GM12878 (cell line): ENCODE results near the gene C4orf36. TPM values are rescaled to one million over a fixed set of nuclear protein-coding genes. Genes with fewer than 3 reads are reported as not detected.

ENCODE experiments used
- ATAC-seq: fragments of 200-7000 bp; cut with Tn5 transposase; 3 replicates; pipeline ENCODE4 v1.9.1; 2020; ENCODE audit warnings: mild to moderate bottlenecking, moderate library complexity
- BruUV-seq: library from RNA; stranded (reverse); fragments of 400-500 nt; replicated peaks from 2 replicates; lab custom pipeline; 2021; lab: Mats Ljungman, UMichigan
- CTCF ChIA-PET: fragments of 300-600 bp; sonication (Branson Sonifier 250); formaldehyde crosslinking; extraction: SDS; loops from one replicate; lab custom pipeline; 2021; ENCODE audit warnings: inconsistent platforms; lab: Yijun Ruan, JAX
- POLR2A ChIA-PET: fragments of 350-600 bp; formaldehyde crosslinking; extraction: SDS; loops from one replicate; lab custom pipeline; 2021; ENCODE audit warnings: inconsistent platforms; lab: Charles Lee
- RAD21 ChIA-PET: fragments of 300-600 bp; sonication (Branson Sonifier 250); formaldehyde crosslinking; loops from one replicate; lab custom pipeline; 2023; ENCODE audit warnings: antibody characterized with exemption; ENCODE audit not compliant: unreplicated experiment; lab: Charles Lee
- SMC1A ChIA-PET: fragments of 300-600 bp; sonication (Branson Sonifier 250); formaldehyde crosslinking; loops from one replicate; lab custom pipeline; 2023; ENCODE audit not compliant: unreplicated experiment, uncharacterized antibody; lab: Charles Lee
- DNase-seq: peaks from one replicate; pipeline ENCODE4 v3.0.0-alpha.2; 2011; ENCODE audit warnings: low read depth, low spot score
- FAIRE-seq: peaks from 3 replicates; lab custom pipeline; 2011; peaks lifted over from hg19 to GRCh38; lab: Jason Lieb, UNC
- H2AFZ ChIP-seq: 2 replicates; pipeline ENCODE4 v1.6.0; 2011; ENCODE audit warnings: low read depth, low read length, control low read depth; ENCODE audit not compliant: control insufficient read depth
- H3K27ac ChIP-seq: 2 replicates; pipeline ENCODE4 v1.5.1; 2011; ENCODE audit warnings: control low read depth; ENCODE audit not compliant: control insufficient read depth, insufficient read depth
- H3K27me3 ChIP-seq, 2 experiments: replicated peaks in 1 of 2; 2 replicates each; pipeline versions ENCODE4 v1.6.0 to v1.6.1; 2011; ENCODE audit warnings: low read length in 1 of 2; ENCODE audit not compliant: control insufficient read depth in 2 of 2, insufficient read depth in 2 of 2
- H3K36me3 ChIP-seq, 2 experiments: 2 replicates each; pipeline ENCODE4 v1.5.1; 2011; ENCODE audit warnings: low read length in 1 of 2; ENCODE audit not compliant: control insufficient read depth in 2 of 2, insufficient read depth in 2 of 2
- H3K4me1 ChIP-seq: 2 replicates; pipeline ENCODE4 v1.6.1; 2011; ENCODE audit warnings: mild to moderate bottlenecking, low read length, moderate library complexity, mixed read lengths; ENCODE audit not compliant: control insufficient read depth, insufficient read depth
- H3K4me2 ChIP-seq: 2 replicates; pipeline ENCODE4 v1.6.0; 2011; ENCODE audit warnings: control low read depth; ENCODE audit not compliant: control insufficient read depth, insufficient read depth
- H3K4me3 ChIP-seq: fragments of 200-600 bp; sonication (generic); 2 replicates; pipeline ENCODE4 v1.5.1; 2016
- H3K79me2 ChIP-seq: 2 replicates; pipeline ENCODE4 v1.6.0; 2011; ENCODE audit warnings: low read length; ENCODE audit not compliant: control insufficient read depth, insufficient read depth
- H3K9ac ChIP-seq: 2 replicates; pipeline ENCODE4 v1.8.0; 2011; ENCODE audit warnings: low read length, control low read depth, mixed read lengths; ENCODE audit not compliant: control insufficient read depth, insufficient read depth
- H3K9me3 ChIP-seq: replicated peaks from 3 replicates; pipeline ENCODE4 v1.5.1; 2011; ENCODE audit warnings: mild to moderate bottlenecking, low read length; ENCODE audit not compliant: control insufficient read depth, insufficient read depth
- H4K20me1 ChIP-seq: 2 replicates; pipeline ENCODE4 v1.6.0; 2011; ENCODE audit not compliant: control insufficient read depth, insufficient read depth
- BACH1 ChIP-seq: fragments of 450-650 bp; IDR thresholded peaks from 2 replicates; pipeline ENCODE4 v1.6.1; 2017; ENCODE audit warnings: mild to moderate bottlenecking, borderline replicate concordance
- BCL3 ChIP-seq: IDR thresholded peaks from 2 replicates; pipeline ENCODE4 v1.6.1; 2011; ENCODE audit warnings: borderline replicate concordance, low read depth, mild to moderate bottlenecking, moderate library complexity, low read length; ENCODE audit not compliant: insufficient read depth, poor library complexity, severe bottlenecking
- CHD2 ChIP-seq: IDR thresholded peaks from 2 replicates; pipeline ENCODE4 v1.6.1; 2011; ENCODE audit warnings: low read depth, low read length, improper control_type of control experiment, borderline replicate concordance
- EED ChIP-seq: sonication (generic); IDR thresholded peaks from 2 replicates; pipeline ENCODE4 v1.6.1; 2016; ENCODE audit warnings: antibody characterized with exemption, low read depth
- EGR1 ChIP-seq, 2 experiments: IDR thresholded peaks; 1 replicate in 1 of 2; 2 replicates in 1 of 2; pipeline ENCODE4 v1.6.1; 2011 to 2012; ENCODE audit warnings: low read depth in 2 of 2, low read length in 2 of 2, borderline replicate concordance in 1 of 2, mild to moderate bottlenecking in 1 of 2, moderate library complexity in 1 of 2
- MEF2A ChIP-seq: IDR thresholded peaks from 2 replicates; pipeline ENCODE4 v1.6.1; 2011; ENCODE audit warnings: low read depth, mild to moderate bottlenecking, low read length, moderate library complexity; ENCODE audit not compliant: insufficient read depth
- MYB ChIP-seq: fragments of 150-350 bp; IDR thresholded peaks from 2 replicates; pipeline ENCODE4 v1.6.1; 2014; ENCODE audit warnings: mild to moderate bottlenecking, low read depth, low read length, borderline replicate concordance
- NFIC ChIP-seq: IDR thresholded peaks from 2 replicates; pipeline ENCODE4 v1.6.1; 2012; ENCODE audit warnings: low read depth, mild to moderate bottlenecking, inconsistent platforms, low read length, moderate library complexity
- PAX8 ChIP-seq: fragments of 450-650 bp; IDR thresholded peaks from 2 replicates; pipeline ENCODE4 v1.6.1; 2017; ENCODE audit warnings: mild to moderate bottlenecking, moderate library complexity
- PKNOX1 ChIP-seq: fragments of 450-650 bp; IDR thresholded peaks from 2 replicates; pipeline ENCODE4 v1.6.1; 2016; ENCODE audit warnings: mild to moderate bottlenecking
- REST ChIP-seq: IDR thresholded peaks from 2 replicates; pipeline ENCODE4 v1.6.1; 2012; ENCODE audit warnings: mild to moderate bottlenecking, low read depth, low read length
- STAT1 ChIP-seq: fragments of 450-650 bp; conservative IDR thresholded peaks from 2 replicates; pipeline ENCODE4 v1.6.1; 2014; ENCODE audit warnings: antibody characterized with exemption, mild to moderate bottlenecking
- TARDBP ChIP-seq: IDR thresholded peaks from 2 replicates; pipeline ENCODE4 v1.6.1; 2016; ENCODE audit warnings: borderline replicate concordance
- TCF3 ChIP-seq: IDR thresholded peaks from 2 replicates; pipeline ENCODE4 v1.6.1; 2012; ENCODE audit warnings: low read depth, mild to moderate bottlenecking, low read length, borderline replicate concordance; ENCODE audit not compliant: insufficient read depth
- ZNF24 ChIP-seq: fragments of 450-650 bp; IDR thresholded peaks from 2 replicates; pipeline ENCODE4 v1.6.1; 2017; ENCODE audit warnings: antibody characterized with exemption, mild to moderate bottlenecking
- ZNF622 ChIP-seq: fragments of 450-650 bp; IDR thresholded peaks from 2 replicates; pipeline ENCODE4 v1.6.1; 2017; ENCODE audit warnings: mild to moderate bottlenecking, inconsistent platforms
- WGBS: methylation state at CpG from one replicate; pipeline ENCODE4 v1.1.6; 2016; ENCODE audit warnings: low lambda C conversion rate; ENCODE audit not compliant: insufficient replicate concordance, insufficient coverage; ENCODE audit errors: missing lambda C conversion rate; 5-methylcytosine and 5-hydroxymethylcytosine counted together
- in situ Hi-C: fragments of 300-500 bp; cut with MboI; formaldehyde crosslinking; loops from 9 replicates; pipeline ENCODE4 v1.14.3; 2018; ENCODE audit warnings: mixed read lengths
- intact Hi-C: fragments of 100-400 bp; cut with micrococcal nuclease; formaldehyde crosslinking; loops from one replicate; pipeline ENCODE4 v1.14.2; 2022; ENCODE audit not compliant: unreplicated experiment
- polyA plus RNA-seq, 11 experiments: library from polyadenylated mRNA; depleted of rRNA in 4 of 11; unstranded in 6 of 11; stranded (reverse) in 5 of 11; fragments of >200 nt; fragmentation: Nextera tagmentation in 4 of 11; fragmentation: Illumina TruSeq in 1 of 11; extraction: Ambion mirVana in 4 of 11; extraction: Trizol in 1 of 11; gene quantifications; 1 replicate in 1 of 11; 2 replicates in 10 of 11; pipeline versions ENCODE4 v1.2.1 to v1.2.3, GENCODE V29; 2011 to 2016; ENCODE audit warnings: inconsistent platforms in 2 of 11, missing spikeins in 2 of 11, low read depth in 1 of 11
- total RNA-seq, 4 experiments: library from RNA; depleted of rRNA in 3 of 4; stranded (reverse); fragments of >200 nt in 3 of 4; fragmentation: Illumina TruSeq in 1 of 4; extraction: Trizol in 1 of 4; gene quantifications; 2 replicates each; pipeline versions ENCODE4 v1.2.1 to v1.2.3, GENCODE V29; 2013 to 2021

Gene C4orf36
- total and polyA plus RNA-seq, 10 of the 15 experiments (the other 5 are each of a cell fraction or from before 2014, with no cell fraction given) = 0.35 to 2.7 (median 1.3) TPM; not detected in 2

- intact Hi-C loops = no loop called here
- Histone ChIP-seq H3K27ac (no peak overlapping the region), H3K4me1 (no peaks in the 10 kb centered on the region), H3K4me2 (no peak overlapping the region), H3K9ac (no peak overlapping the region), H3K27me3 (no peaks in the 10 kb centered on the region), H2AFZ (no peak overlapping the region), H3K36me3 (no peaks in the 10 kb centered on the region), H4K20me1 (no peaks in the 10 kb centered on the region), H3K4me3 (no peak overlapping the region), H3K79me2 (no peaks in the 10 kb centered on the region), H3K9me3 (no peaks in the 10 kb centered on the region)
- ChIA-PET SMC1A (interaction anchor here (0.5 kb wide), 1 partner anchor 589 kb away, joined by 4 read pairs; no protein-coding TSS in a partner anchor), CTCF (interaction anchor here (1.4 kb wide), 1 partner anchor 15 kb away, joined by 3 read pairs; no protein-coding TSS in a partner anchor), POLR2A (no interaction called here), RAD21 (no interaction called here)
- TF ChIP-seq REST (no peak), NFIC (no peak), TARDBP (no peak), STAT1 (no peak), EED (no peak), PKNOX1 (no peak), ZNF622 (no peak), BACH1 (no peak), CHD2 (no peak), ZNF24 (no peak), TCF3 (no peak), BCL3 (no peak), MEF2A (no peak), MYB (no peak), PAX8 (no peak), EGR1 (IDR thresholded peaks at IDR 0.05; ENCODE audit: borderline replicate concordance in 1 of 2, low read depth in 2 of 2, low read length in 2 of 2) (no peak)
- ATAC-seq (no peak), DNase-seq (no peak), FAIRE-seq (no peak)
- no TSS peak for BruUV-seq
- in situ Hi-C loops = no loop called here
- WGBS = 41% methylated on average over 2 of the region's 2 CpGs
Measured at GRCh38 chr4:86855572-86855971, 36.6 kb downstream of the C4orf36 start.
